ENCODE measurements around the gene ITGB4. TPM values are rescaled to one million over a fixed set of nuclear protein-coding genes. Genes with fewer than 3 reads are reported as not detected.

The ITGB4 gene
- total and polyA plus RNA-seq, 2 of the 13 experiments (the other 11 are each of a cell fraction or from before 2014, with no cell fraction given), result 6.9 to 14.5 TPM

- TF ChIP-seq POGK (CRISPR knock-in tag; conservative IDR thresholded peaks at IDR 0.05) (0 out of 2 replicates have a peak, but pooled peaks have one; percentile 28), SRY (CRISPR knock-in tag; IDR thresholded peaks at IDR 0.05) (no peak), SIN3B (IDR thresholded peaks at IDR 0.05; ENCODE audit: low read length) (no peak), CHD2 (IDR thresholded peaks at IDR 0.05; ENCODE audit: low read depth, low read length) (no peak), TCF7 (IDR thresholded peaks at IDR 0.05; ENCODE audit: low read depth) (no peak), FOXJ3 (CRISPR knock-in tag; IDR thresholded peaks at IDR 0.05; ENCODE audit: borderline replicate concordance) (no peak), ZNF660 (CRISPR knock-in tag; IDR thresholded peaks at IDR 0.05; ENCODE audit: borderline replicate concordance, low read depth) (no peak), TCF12 (IDR thresholded peaks at IDR 0.05) (no peak), TCF12 (CRISPR knock-in tag; IDR thresholded peaks at IDR 0.05) (no peak), HDAC6 (IDR thresholded peaks at IDR 0.05; ENCODE audit: low read depth, low read length) (no peak), ZNF414 (CRISPR knock-in tag; IDR thresholded peaks at IDR 0.05) (0 out of 2 replicates have a peak, but pooled peaks have one; percentile 48), AHDC1 (CRISPR knock-in tag; IDR thresholded peaks at IDR 0.05; ENCODE audit: borderline replicate concordance) (no peak), NR0B2 (CRISPR knock-in tag; IDR thresholded peaks at IDR 0.05) (no peak), CBX2 (IDR thresholded peaks at IDR 0.05; ENCODE audit: low read depth, low read length) (no peak), CBX2 (CRISPR knock-in tag; IDR thresholded peaks at IDR 0.05; ENCODE audit: low read depth) (no peak), ZNF552 (CRISPR knock-in tag; IDR thresholded peaks at IDR 0.05; ENCODE audit: borderline replicate concordance) (no peak), CEBPZ (IDR thresholded peaks at IDR 0.05; ENCODE audit: low read length) (no peak)
Observed at GRCh38 chr17:75720656-75721462, at the start of gene ITGB4 (continued).
